Breast epithelium (tissue), 4 donors: ENCODE results near the gene CYBRD1. TPM values are rescaled to one million over a fixed set of nuclear protein-coding genes. Genes with fewer than 3 reads are reported as not detected.
"Not testable (repeated sequence)": the region's sequence is repeated elsewhere in the genome, so short reads cannot be mapped to it uniquely, and the experiment has no call there.

Source experiments
- DNase-seq, 2 donors: peaks; one replicate each; pipeline ENCODE4 v3.0.0-alpha.2; 2019; ENCODE audit warnings: low spot score in 2 of 2
- H3K27ac ChIP-seq, 2 donors: fragments of 200-600 bp; sonication (generic) in 1 of 2; one replicate each; pipeline ENCODE4 v1.5.1; 2016 to 2019; ENCODE audit warnings: mild to moderate bottlenecking in 1 of 2
- H3K27me3 ChIP-seq, 2 donors: fragments of 200-600 bp; sonication (generic) in 1 of 2; one replicate each; pipeline versions ENCODE4 v1.5.1 to v1.6.0; 2017 to 2019; ENCODE audit warnings: control low read depth in 1 of 2, mild to moderate bottlenecking in 1 of 2
- H3K36me3 ChIP-seq: fragments of 200-600 bp; one replicate; pipeline ENCODE4 v1.5.1; 2019
- H3K4me1 ChIP-seq, 2 donors: fragments of 200-600 bp; sonication (generic); one replicate each; pipeline ENCODE4 v1.5.1; 2016 to 2019; ENCODE audit warnings: control low read depth in 1 of 2
- H3K4me3 ChIP-seq, 3 donors: fragments of 200-600 bp; sonication (generic); 1 replicate in 2 of 3; 2 replicates in 1 of 3; pipeline ENCODE4 v1.5.1; 2016 to 2019; ENCODE audit warnings: mild to moderate bottlenecking in 3 of 3, moderate library complexity in 2 of 3
- H3K9me3 ChIP-seq, 2 donors: fragments of 200-600 bp; sonication (generic) in 1 of 2; one replicate each; pipeline ENCODE4 v1.5.1; 2016 to 2019; ENCODE audit warnings: control low read depth in 1 of 2
- POLR2A ChIP-seq: fragments of 450-650 bp; IDR thresholded peaks from one replicate; pipeline ENCODE4 v1.6.1; 2016; ENCODE audit warnings: antibody characterized with exemption, mild to moderate bottlenecking, moderate library complexity
- POLR2AphosphoS5 ChIP-seq, 3 donors: sonication (generic); formaldehyde crosslinking; IDR thresholded peaks; one replicate each; pipeline ENCODE4 v1.6.1; 2017; ENCODE audit warnings: antibody characterized with exemption in 3 of 3
- intact Hi-C: fragments of 100-400 bp; cut with DNase I; formaldehyde crosslinking; loops from one replicate; pipeline ENCODE4 v1.15.1; 2023; ENCODE audit warnings: low total_unique reads
- total RNA-seq, 3 donors: library from RNA; depleted of rRNA; stranded (reverse); fragments of >200 nt; gene quantifications; one replicate each; pipeline ENCODE4 v1.1.0, GENCODE V29; 2016
- TF ChIP-seq, protein P1 (sequence below), 3 donors: fragments of 450-650 bp; IDR thresholded peaks; one replicate each; pipeline ENCODE4 v1.5.1; 2016 to 2017; ENCODE audit warnings: antibody characterized with exemption in 3 of 3, mild to moderate bottlenecking in 3 of 3, moderate library complexity in 3 of 3

Gene CYBRD1
- total RNA-seq, 3 donors from 2014 or later: 396 to 761 (median 409) TPM

DNA sequence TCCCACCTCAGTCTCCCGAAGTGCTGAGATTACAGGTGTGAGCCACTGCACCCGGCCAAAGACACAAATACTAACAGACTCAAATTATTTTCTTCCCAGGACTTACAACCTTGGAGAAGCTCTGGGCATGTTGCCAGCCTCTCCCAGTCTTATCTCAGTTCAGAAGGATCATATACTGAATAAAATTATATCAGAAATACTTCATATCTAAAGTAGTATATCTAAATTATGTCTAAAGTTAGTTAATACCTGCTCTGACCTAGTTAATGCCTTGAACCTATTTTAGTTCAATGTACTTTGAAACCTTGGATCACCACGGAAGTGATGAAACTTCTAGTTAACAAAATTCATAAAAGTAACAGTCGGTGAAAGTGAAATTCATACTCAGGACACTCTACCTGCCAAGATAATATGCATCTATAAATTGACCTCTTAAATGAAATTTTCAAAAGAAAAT, 34.4 kb upstream of the CYBRD1 start:
- intact Hi-C loops: no loop called here
- TF ChIP-seq POLR2A (no peak), POLR2AphosphoS5 (IDR thresholded peaks at IDR 0.05) (no peak)
- TF ChIP-seq, protein P1, sequence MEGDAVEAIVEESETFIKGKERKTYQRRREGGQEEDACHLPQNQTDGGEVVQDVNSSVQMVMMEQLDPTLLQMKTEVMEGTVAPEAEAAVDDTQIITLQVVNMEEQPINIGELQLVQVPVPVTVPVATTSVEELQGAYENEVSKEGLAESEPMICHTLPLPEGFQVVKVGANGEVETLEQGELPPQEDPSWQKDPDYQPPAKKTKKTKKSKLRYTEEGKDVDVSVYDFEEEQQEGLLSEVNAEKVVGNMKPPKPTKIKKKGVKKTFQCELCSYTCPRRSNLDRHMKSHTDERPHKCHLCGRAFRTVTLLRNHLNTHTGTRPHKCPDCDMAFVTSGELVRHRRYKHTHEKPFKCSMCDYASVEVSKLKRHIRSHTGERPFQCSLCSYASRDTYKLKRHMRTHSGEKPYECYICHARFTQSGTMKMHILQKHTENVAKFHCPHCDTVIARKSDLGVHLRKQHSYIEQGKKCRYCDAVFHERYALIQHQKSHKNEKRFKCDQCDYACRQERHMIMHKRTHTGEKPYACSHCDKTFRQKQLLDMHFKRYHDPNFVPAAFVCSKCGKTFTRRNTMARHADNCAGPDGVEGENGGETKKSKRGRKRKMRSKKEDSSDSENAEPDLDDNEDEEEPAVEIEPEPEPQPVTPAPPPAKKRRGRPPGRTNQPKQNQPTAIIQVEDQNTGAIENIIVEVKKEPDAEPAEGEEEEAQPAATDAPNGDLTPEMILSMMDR (IDR thresholded peaks at IDR 0.05): no peak
- DNase-seq: no peak
- H3K4me3 ChIP-seq: no peak overlapping the region
- H3K4me1 ChIP-seq: no peaks in the 10 kb centered on the region
- no peak overlapping the region for H3K27ac ChIP-seq
- H3K27me3 ChIP-seq: no peaks in the 10 kb centered on the region
- H3K9me3 ChIP-seq: no peaks in the 10 kb centered on the region
- H3K36me3 ChIP-seq: no peaks in the 10 kb centered on the region

DNA sequence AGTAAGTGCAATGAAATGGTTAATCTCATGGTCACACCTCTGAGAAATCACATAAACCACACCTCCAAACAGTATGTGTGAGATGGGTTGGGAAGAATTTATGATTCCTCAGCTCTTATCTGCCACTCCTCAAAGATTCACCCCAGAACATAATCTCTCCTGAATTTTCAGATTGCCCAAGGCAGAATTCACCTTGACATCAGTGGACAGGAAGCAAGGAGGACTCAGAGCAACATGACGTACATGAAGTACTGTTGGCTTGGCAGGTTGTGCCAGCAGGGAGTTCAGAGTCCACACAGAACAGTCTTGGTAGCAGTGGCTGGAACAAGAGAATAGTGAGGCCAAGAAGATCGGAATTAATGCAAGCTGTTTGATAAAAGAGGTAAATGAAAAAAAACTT, 31.7 kb upstream of the CYBRD1 start:
- no peak overlapping the region for H3K27ac ChIP-seq
- no peak for DNase-seq
- TF ChIP-seq POLR2AphosphoS5 (IDR thresholded peaks at IDR 0.05): no peak
- intact Hi-C loops: no loop called here
- H3K27me3 ChIP-seq: no peaks in the 10 kb centered on the region
- no peak overlapping the region for H3K4me3 ChIP-seq
- no peaks in the 10 kb centered on the region for H3K4me1 ChIP-seq
- no peaks in the 10 kb centered on the region for H3K9me3 ChIP-seq
- H3K36me3 ChIP-seq: no peaks in the 10 kb centered on the region

DNA sequence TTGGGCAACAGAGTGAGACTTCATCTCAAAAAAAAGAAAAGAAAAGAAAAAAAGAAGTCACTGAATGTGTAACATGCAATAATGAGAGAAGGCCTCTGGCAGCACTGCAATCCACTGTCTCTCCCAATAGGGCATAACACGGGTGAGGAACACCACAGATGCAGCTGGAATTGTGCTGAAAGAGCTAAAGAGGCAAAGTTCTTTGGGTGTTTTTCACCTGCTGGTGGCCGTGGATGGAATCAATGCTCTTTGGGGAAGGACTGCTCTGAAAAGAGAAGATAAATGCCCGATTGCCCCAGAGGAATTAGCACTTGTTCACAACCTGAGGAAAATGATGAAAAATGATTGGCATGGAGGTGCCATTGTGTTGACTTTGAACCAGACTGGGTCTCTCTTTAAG, 31.0 kb upstream of the CYBRD1 start:
- H3K4me1 ChIP-seq: no peaks in the 10 kb centered on the region
- no peaks in the 10 kb centered on the region for H3K9me3 ChIP-seq
- no peaks in the 10 kb centered on the region for H3K36me3 ChIP-seq
- no peak overlapping the region for H3K27ac ChIP-seq
- DNase-seq: no peak
- no peaks in the 10 kb centered on the region for H3K27me3 ChIP-seq
- no peak overlapping the region for H3K4me3 ChIP-seq
- TF ChIP-seq, protein P1 (IDR thresholded peaks at IDR 0.05): no peak
- TF ChIP-seq POLR2A (no peak), POLR2AphosphoS5 (IDR thresholded peaks at IDR 0.05) (no peak)
- intact Hi-C loops: no loop called here

DNA sequence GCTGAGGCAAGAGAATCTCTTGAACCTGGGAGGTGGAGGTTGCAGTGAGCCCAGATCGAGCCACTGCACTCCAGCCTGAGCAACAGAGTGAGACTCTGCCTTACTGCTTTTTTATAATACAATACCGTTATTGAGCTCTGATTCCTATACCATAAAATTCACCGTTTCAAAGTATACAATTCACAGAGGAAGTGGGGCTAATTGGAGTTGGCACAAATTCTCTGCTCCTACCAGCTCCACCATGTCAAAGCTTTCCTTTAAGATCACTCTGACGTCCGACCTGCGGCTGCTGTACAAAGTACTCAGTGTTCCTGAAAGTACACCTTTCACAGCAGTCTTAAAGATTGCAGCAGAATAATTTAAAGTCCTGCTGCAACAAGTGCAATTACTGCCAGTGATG, 29.6 kb upstream of the CYBRD1 start:
- no peak for TF ChIP-seq POLR2A
- no peak for TF ChIP-seq POLR2AphosphoS5 (IDR thresholded peaks at IDR 0.05)
- TF ChIP-seq, protein P1 (IDR thresholded peaks at IDR 0.05): no peak
- Histone ChIP-seq H3K4me3 (no peak overlapping the region), H3K27ac (no peak overlapping the region), H3K27me3 (no peaks in the 10 kb centered on the region), H3K36me3 (no peaks in the 10 kb centered on the region), H3K9me3 (no peaks in the 10 kb centered on the region), H3K4me1 (no peaks in the 10 kb centered on the region)
- intact Hi-C loops: no loop called here
- no peak for DNase-seq

DNA sequence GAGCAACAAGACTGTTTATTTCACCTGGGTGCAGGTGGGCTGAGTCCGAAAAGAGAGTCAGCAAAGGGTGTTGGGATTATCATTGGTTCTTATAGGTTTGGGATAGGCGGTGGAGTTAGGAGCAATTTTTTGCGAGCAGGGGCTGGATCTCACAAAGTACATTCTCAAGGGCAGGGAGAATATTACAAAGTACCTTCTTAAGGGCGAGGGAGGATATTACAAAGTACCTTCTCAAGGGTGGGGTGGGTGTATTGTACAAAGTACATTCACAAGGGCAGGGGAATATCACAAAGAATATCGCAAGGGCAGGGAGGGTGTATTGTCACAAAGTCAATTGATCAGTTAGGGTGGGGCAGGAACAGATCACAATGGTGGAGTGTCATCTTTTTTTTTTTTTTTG, 24.6 kb upstream of the CYBRD1 start:
- intact Hi-C loops, DNase-seq, H3K27me3 ChIP-seq, H3K4me1 ChIP-seq, H3K4me3 ChIP-seq, H3K36me3 ChIP-seq, H3K9me3 ChIP-seq, H3K27ac ChIP-seq: not testable (repeated sequence)

DNA sequence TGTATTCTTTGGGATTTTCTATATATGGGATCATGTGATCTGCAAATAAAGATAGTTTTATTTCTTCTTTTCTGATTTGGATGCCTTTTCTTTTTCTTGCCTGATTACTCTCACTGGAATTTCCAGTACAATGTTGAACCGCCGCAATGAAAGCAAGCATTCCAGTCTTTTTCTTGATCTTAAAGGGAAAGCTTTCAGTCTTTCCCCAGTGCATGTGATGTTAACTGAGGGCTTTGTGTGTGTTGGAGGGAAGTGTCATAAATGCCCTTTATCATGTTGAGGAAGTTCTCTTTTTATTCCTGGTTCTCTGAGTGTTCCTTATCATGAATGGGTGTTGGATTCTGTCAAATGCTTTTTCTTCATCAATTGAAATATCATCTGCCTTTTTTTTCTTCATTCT, 16.9 kb upstream of the CYBRD1 start:
- no peak overlapping the region for H3K4me3 ChIP-seq
- H3K4me1 ChIP-seq: no peaks in the 10 kb centered on the region
- TF ChIP-seq POLR2A (no peak), POLR2AphosphoS5 (IDR thresholded peaks at IDR 0.05) (no peak)
- TF ChIP-seq, protein P1 (IDR thresholded peaks at IDR 0.05): no peak
- H3K27ac ChIP-seq: no peak overlapping the region
- no peaks in the 10 kb centered on the region for H3K9me3 ChIP-seq
- intact Hi-C loops: no loop called here
- DNase-seq: no peak
- no peaks in the 10 kb centered on the region for H3K27me3 ChIP-seq
- H3K36me3 ChIP-seq: no peaks in the 10 kb centered on the region
